ENCODE data around the gene GIPC2.

Gene GIPC2

GRCh38 chr1:78049396-78049795, 3.6 kb downstream of the GIPC2 start:
- TF ChIP-seq CTCF (IDR thresholded peaks at IDR 0.05), result no peak

DNA sequence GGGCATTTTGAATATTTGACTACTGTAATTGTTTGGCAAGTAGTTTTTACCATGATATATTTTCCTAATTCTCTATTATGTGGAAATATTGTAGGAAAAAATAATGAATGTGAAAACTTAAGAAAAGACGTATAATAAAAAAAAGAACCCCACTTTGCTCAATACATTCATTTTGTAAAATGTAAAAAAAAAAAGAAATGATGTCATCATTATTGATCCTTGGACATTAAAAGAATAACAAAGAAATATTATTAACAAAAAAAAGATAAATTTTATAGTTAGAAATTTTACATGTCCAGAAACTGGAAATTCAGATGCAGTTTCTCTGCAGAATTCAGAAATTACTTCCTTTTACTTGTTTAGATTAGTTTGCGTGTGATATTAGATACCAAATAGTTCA, 5.2 kb downstream of the GIPC2 start:
- no peak for TF ChIP-seq CTCF (IDR thresholded peaks at IDR 0.05)

DNA sequence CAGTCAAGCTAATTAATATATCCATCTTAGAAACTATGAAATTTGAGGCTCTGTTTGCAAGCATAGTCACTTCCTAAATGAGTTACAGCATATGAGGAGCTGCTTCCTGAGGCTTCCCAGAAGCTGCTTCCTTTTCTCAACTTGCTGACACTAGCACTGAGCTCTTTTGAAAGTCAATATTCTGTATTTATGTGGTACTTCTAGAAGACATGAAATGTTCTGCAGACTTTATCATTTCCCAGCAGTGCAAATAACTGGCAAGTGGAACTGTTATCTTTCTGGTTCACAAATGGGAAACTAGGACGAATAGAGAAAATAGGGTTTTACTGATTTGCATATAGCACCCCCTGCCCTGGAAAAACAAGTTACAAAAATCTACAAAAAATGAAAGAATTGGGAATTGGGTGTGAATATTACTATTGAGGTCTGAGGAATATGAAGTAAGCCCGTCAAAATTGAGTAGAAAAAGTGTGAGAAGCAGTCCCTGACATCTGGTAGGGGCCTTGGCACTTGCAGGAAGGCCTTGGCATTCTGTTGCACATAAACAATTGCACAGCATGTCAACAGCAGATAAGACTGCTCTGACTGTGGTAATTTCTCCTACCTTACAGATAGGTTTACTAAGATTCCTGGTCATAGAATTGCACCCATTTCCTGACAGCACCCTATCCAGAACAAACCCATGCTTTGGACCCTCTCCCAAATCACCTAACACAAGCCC, 7.1 kb downstream of the GIPC2 start:
- TF ChIP-seq CTCF (IDR thresholded peaks at IDR 0.05), result no peak

DNA sequence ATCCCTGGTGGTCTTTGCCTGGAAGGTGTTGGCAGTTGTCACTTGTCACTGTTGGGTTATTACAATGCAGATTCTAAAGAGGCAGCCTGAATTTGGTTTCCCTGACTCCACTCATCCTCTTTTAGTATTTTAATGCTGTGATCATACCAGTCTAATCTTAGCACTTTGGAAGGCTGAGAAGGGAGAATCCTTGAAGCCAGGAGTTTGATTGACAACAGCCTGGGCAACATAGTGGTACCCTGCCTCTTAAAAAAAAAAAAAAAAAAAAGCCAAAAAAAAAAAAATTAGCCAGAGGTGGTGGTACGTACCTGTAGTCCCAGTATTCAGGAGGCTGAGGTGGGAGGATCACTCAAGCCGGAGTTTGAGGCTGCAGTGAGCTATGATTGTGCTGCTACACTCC, 7.7 kb downstream of the GIPC2 start:
- no peak for TF ChIP-seq CTCF (IDR thresholded peaks at IDR 0.05)

DNA sequence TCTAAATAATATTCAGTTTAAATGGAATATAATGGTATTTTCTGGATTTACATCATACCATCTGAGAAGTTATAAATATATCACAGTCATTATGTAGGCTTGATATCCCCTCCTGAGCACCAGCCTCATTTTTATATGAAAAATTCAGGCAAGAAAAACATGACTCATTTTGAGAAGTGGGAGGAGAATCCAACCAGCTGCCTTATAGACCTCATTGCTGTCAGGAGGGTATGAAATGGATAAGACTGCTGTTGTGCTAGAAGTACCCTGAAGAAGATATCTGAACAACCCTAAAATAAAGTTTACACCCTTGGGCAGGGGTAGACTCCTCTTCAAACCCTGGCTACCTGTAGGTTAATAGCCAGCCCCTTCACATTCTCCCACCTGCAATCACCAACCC, 8.8 kb downstream of the GIPC2 start:
- TF ChIP-seq CTCF (IDR thresholded peaks at IDR 0.05), result no peak

DNA sequence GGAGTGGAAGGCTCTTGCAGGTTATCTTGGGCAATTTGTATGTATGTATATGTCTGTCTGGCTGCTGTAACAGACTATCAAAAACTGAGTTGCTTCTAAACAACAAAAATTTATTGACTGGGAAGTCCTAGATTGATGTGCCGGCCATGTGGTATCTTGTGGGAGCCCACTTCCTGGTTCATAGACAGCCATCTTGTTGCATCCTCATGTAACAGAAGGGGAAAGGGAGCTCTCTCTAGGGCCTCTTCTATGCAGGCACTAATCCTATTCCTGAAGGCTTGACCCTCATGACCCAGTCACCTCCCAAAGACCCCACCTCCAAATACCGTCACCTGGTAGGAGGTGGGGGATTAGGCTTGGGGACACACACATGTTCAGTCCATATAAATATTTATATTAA, 9.2 kb downstream of the GIPC2 start:
- no peak for TF ChIP-seq CTCF (IDR thresholded peaks at IDR 0.05)

DNA sequence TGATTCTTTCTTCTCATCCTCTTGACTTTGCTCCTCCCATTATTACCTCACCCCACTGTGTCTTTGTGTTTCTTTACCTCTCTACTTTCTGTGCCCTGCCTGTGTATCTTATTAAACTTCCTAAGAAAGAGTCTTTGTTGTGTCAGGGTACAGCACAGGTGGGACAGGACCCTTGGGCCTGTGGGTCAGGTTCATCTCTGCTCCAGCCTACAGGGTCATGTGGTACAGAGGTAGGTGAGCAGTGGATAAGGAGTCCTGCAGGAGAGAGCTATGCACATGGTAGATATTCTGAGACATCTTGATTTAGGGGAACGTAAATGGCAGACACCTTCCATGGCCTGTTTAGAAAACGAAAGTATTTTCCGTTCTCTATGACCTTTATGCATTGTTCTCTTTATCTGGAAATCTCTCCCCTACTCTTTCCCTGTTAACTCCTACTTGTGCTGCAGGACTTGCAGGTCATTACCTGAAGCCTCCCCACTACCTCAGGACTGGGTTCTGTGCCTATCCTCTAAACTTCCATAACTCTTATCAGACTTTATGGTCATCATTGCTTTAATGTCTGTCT, 9.9 kb downstream of the GIPC2 start:
- TF ChIP-seq CTCF (IDR thresholded peaks at IDR 0.05), result no peak

All from LNCAP (cell line).